GM11168 (cell line): ENCODE measurements around the gene MRPS17.

Source experiments
- in situ Hi-C: fragments of 300-500 bp; cut with MboI; formaldehyde crosslinking; loops from one replicate; pipeline ENCODE4 v1.12.0; 2022; ENCODE audit warnings: low sequenced_read_pairs; ENCODE audit not compliant: unreplicated experiment

The MRPS17 gene

GRCh38 chr7:55969391-55969790, 17.7 kb downstream of the MRPS17 start:
- in situ Hi-C loops: loop anchor here (10.0 kb wide), 1 partner anchor 325 kb away; no protein-coding TSS in a partner anchor

- in situ Hi-C loops: no loop called here
Observed at GRCh38 chr7:55970561-55970960, 18.9 kb downstream of the MRPS17 start.

GRCh38 chr7:55970978-55971377, 19.3 kb downstream of the MRPS17 start:
- in situ Hi-C loops: no loop called here

GRCh38 chr7:55973747-55974250, 22.1 kb downstream of the MRPS17 start:
- in situ Hi-C loops: no loop called here

GRCh38 chr7:55975988-55976633, 24.4 kb downstream of the MRPS17 start:
- in situ Hi-C loops: no loop called here

GRCh38 chr7:55977831-55978230, 26.2 kb downstream of the MRPS17 start:
- in situ Hi-C loops: no loop called here

GRCh38 chr7:55980266-55980665, 28.6 kb downstream of the MRPS17 start:
- in situ Hi-C loops: no loop called here

GRCh38 chr7:55983537-55983936, 31.9 kb downstream of the MRPS17 start:
- in situ Hi-C loops: no loop called here

- in situ Hi-C loops: no loop called here
Observed at GRCh38 chr7:55992346-55992745, 40.7 kb downstream of the MRPS17 start.

GRCh38 chr7:55996856-55997500, 45.3 kb downstream of the MRPS17 start:
- in situ Hi-C loops: no loop called here

- in situ Hi-C loops: no loop called here
Observed at GRCh38 chr7:56003749-56004148, 52.1 kb downstream of the MRPS17 start.
